CD4-positive, alpha-beta T cell treated with Interleukin-6 for 4 hours (primary cell): ENCODE measurements around the gene MEF2B.
A peak's percentile ranks its signal among the peaks of the same experiment; 100 is the strongest.
"Not testable (repeated sequence)": the region's sequence is repeated elsewhere in the genome, so short reads cannot be mapped to it uniquely, and the experiment has no call there.

ENCODE experiments used
- DNase-seq: peaks from one replicate; pipeline ENCODE4 v3.0.0-alpha.2; 2020; ENCODE audit warnings: mixed read lengths

The MEF2B gene

DNA sequence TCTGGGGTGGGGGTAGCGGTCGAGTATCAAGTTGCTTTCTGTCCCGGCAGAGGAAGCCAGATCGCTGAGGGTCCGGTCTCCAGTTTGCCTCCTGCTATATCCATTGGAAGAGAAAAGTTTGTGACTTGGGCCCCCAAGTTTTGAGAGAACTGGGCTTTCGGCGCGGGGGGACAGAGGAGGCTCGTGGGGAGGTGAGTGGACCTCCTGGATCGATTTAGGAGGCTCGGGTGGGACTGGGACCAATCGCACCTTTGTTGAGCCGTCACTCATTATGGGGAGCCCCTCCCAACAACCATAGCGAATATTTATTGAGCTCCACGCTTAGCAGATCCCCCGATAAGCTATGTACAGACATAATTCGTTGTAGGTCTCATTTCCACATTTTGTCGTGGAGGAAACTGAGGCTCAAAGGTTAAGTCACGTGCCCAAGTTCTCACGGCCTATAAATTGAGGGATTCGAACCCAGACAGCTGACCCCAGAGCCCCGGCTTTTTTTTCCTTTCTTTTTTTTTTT, 22.9 kb upstream of the MEF2B start:
- DNase-seq, result no peak

- peak; percentile 99 for DNase-seq
Observed at GRCh38 chr19:19192078-19192882, 22.2 kb upstream of the MEF2B start, which contains the start of the genes BORCS8 and RFXANK. BORCS8 (minus strand) TSS chr19:19192152; CDS start chr19:19192117, 35 bp downstream. RFXANK (plus strand) TSS chr19:19192258; CDS start chr19:19193947, 1,689 bp downstream.

GRCh38 chr19:19191768-19192077, 21.7 kb upstream of the MEF2B start:
- DNase-seq, result no peak

- no peak for DNase-seq
Observed at GRCh38 chr19:19186742-19187141, 16.7 kb upstream of the MEF2B start.

DNA sequence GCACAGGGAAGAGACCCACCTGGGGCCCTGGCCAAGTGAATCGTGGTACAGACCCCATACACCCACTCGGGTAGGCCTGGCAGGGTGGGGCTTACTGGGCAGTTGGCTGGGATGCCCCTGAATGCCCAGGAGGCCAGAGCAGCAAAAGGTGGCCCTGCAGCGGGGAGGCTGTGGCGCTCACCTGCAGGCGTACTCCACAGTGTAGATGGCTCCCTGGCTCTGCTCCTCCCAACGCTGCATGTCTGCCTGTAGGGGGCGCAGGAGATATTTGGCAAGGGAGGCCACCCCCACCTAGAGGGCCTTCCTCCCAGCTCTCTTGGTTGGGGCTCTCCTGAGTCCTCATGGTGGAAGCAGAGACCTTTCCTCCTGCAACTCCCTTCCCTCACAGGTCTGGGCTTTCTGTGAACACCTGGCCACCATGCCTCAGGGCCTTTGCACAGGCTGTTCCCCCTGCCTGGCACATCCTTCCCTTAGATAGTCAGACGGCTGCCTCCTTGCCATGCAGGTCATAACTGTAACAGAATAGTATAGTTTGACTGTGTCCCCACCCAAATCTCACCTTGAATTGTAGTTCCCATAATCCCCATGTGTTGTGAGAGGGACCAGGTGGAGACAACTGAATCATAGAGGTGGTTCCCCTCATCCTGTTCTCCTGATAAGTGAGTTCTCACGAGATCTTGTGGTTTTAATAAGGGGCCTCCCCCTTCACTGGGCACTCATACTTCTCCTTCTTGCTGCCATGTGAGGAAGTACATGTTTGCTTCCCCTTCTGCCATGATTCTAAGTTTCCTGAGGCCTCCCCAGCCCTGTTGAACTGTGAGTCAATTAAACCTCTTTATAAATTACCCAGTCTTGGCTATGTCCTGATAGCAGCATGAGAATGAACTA, 16.0 kb upstream of the MEF2B start:
- DNase-seq, result peak; percentile 72

GRCh38 chr19:19181488-19181998, 11.5 kb upstream of the MEF2B start:
- no peak for DNase-seq

GRCh38 chr19:19179548-19180441, 9.7 kb upstream of the MEF2B start:
- DNase-seq, result no peak

GRCh38 chr19:19176950-19177349, 6.9 kb upstream of the MEF2B start:
- DNase-seq, result no peak

DNA sequence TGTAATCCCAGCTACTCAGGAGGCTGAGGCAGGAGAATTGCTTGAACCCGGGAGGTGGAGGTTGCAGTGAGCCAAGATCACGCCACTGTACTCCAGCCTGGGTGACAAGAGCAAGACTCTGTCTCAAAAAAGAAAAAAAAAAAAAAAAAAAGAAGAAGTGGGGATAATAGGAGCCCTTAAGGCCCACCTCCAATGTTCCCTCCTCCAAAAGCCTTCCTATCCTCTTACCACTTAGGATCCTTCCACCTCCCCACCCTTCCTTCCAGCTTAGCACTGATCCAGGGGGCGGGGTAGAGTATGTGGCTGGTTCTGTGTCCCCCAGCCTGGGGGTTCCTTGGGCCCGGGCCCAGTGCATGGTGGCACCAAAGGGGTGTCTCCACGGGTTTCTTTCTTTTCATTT, 3.2 kb upstream of the MEF2B start:
- not testable (repeated sequence) for DNase-seq

GRCh38 chr19:19171821-19172532, 1.9 kb upstream of the MEF2B start:
- DNase-seq, result no peak

GRCh38 chr19:19170873-19171672, 1.0 kb upstream of the MEF2B start:
- DNase-seq, result no peak

- DNase-seq, result no peak
Observed at GRCh38 chr19:19169236-19170052, 619 bp downstream of the MEF2B start.

DNA sequence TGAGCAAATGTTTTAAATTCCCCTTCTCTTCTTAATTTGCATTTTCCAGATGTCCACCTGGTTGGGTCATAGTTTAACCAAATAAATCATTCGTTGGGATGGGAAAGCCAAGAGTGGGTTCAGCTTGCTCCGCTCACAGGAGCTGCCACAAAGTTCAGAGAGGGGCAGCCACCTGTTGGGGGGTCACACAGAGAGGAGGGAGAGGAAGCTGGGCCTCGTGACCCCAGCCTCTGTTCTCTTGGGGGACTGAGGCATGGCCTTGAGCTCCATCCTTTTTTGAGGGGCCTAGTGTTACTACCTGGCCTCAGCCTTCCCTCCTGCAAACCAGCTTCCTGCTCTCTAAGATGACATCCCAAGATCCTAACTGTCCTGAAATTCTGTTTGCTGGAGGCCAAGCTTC, 2.5 kb downstream of the MEF2B start:
- DNase-seq, result no peak

GRCh38 chr19:19165396-19165795, 4.7 kb downstream of the MEF2B start:
- DNase-seq, result no peak

GRCh38 chr19:19162495-19162894, 7.6 kb downstream of the MEF2B start:
- no peak for DNase-seq

DNA sequence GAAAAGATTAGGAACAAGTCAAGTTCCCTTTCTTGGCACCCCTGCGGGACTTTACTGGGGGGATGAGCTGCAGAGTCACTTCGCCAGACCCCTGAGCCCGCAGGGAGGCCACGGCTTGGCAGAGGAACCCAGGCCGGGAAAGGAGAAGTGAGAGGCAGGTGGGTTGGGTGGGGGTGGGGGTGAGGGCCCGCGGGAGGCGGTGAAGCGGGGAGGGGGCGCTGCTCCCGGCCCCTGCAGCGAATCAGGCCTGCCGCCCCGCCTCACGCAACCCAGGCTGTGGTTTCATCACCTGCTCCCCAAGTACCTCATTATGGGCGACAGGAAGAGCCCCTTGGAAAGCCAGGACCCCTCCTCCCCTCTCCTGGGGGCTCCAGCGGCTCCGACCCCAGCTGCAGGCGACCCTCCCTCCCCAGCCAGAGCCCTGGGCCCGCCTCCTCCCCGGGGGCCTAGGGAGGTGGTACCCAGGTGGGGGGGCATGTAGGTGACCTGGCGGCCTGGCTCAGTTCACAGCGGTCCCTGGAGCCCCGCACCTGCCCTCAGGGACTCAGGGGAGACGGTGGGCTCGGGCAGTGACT, 9.5 kb downstream of the MEF2B start:
- DNase-seq, result no peak

DNA sequence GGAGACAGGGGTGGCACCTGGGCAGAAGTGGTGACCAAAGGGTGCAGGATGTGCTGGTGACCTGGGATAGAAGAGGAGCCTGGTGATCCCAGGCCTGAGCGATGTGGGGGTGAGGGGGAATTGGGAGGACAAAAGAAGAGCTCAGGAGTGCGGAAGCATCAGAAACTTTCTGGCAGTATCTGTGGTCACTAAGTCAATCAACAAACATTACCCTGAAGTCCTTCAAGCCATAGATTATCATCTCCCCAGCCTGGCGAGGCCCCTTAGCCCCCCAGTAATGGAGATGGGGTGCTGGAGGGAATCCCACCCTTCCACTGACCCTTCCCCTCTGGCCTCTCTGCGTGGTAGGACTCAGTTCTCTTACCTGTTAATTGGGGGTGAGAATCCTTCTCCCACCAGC, 10.5 kb downstream of the MEF2B start:
- DNase-seq, result no peak

DNA sequence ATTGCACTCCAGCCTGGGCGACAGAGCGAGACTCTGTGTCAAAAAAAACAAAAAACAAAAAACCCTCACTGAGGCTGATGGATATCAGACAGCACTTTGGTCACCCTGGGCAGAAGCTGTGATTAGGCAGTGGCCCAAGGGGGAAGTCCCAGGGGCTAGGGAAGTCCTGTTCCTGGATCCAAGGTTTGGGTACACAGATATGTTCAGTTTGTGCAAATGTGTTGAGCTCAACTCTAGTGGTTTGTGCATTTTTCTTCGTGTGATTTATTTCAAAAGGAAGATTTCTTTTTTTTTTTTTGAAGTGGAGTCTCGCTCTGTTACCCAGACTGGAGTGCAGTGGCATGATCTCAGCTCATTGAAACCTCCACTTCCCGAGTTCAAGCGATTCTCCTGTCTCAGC, 12.3 kb downstream of the MEF2B start:
- no peak for DNase-seq

DNA sequence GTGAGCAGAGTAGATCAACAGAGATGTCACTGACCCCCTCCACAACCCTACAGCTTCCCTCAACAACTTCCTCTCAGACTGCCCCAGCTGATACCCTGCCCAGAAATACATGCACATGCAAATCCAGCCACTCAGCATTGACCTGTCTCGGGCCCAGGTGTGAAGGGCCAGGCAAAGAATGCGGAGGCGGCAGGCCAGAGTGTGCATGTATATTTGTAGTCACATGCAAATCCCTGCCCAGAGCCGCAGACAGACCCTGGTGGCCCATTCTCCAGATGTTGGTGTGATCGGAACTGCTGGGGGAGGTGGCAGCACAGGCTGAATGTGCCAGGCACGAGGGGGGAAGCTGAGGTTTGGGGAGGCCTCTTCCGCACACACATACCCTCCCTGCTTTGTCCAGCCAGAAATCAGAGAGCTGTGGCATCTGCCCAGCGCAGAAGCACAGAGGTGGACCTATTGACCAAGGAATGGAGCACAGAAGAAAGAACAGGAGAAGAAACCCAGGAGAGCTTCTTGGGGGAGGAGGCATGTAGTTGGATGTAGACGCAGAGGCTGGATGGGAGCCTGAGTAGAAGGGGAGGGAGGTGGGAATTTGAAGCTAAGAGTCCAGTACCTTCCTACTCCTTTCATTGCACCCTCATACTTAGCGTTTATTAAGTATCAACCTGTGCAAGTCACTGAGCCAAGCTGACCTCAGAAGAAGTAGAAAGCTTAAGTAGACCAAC, 14.4 kb downstream of the MEF2B start:
- no peak for DNase-seq
